ENCODE measurements around the gene S100PBP. TPM values are rescaled to one million over a fixed set of nuclear protein-coding genes. Genes with fewer than 3 reads are reported as not detected.

S100PBP gene
- total RNA-seq, 4 donors from 2014 or later, result 14.9 to 24.1 (median 18.6) TPM

DNA sequence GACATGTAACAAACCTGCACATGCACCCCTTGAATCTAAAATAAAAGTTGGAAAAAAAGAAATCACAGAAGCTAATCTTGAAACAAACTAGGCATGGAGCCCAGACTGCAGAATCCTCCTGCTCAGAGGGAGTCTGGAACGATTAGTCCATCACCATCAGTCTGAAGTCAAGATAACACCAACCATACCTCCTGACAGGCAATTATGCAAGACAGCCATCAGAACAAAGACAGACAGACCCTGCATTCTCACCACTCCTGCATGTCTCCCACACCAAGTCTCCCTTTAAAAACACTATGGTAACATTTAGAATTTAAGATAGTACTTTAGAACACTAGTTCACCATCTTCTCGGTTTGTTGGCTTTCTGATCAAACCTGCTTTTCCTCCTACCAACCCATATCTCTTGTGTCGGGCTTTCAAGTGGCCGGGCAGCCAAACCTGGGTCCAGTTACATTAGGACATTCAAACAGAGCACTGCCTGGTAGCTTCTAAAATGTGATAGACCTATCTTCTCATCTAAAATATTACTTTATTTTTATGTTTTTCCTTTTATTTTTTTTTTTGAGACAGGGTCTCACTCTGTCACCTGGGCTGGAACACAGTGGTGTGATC, 10.4 kb upstream of the S100PBP start:
- intact Hi-C loops (cut with DNase I), result no loop called here
- WGBS, result 77% methylated on average over 4 of the region's 4 CpGs
- H3K4me3 ChIP-seq, result no peak overlapping the region
- H3K4me1 ChIP-seq, result peaks cover 0 to 6% (median 1%) of the 10 kb centered on the region in 4 donors
- DNase-seq (ENCODE audit: extremely low spot score), result no peak
- no peak for TF ChIP-seq POLR2AphosphoS5 (IDR thresholded peaks at IDR 0.05)
- TF ChIP-seq, protein P1, sequence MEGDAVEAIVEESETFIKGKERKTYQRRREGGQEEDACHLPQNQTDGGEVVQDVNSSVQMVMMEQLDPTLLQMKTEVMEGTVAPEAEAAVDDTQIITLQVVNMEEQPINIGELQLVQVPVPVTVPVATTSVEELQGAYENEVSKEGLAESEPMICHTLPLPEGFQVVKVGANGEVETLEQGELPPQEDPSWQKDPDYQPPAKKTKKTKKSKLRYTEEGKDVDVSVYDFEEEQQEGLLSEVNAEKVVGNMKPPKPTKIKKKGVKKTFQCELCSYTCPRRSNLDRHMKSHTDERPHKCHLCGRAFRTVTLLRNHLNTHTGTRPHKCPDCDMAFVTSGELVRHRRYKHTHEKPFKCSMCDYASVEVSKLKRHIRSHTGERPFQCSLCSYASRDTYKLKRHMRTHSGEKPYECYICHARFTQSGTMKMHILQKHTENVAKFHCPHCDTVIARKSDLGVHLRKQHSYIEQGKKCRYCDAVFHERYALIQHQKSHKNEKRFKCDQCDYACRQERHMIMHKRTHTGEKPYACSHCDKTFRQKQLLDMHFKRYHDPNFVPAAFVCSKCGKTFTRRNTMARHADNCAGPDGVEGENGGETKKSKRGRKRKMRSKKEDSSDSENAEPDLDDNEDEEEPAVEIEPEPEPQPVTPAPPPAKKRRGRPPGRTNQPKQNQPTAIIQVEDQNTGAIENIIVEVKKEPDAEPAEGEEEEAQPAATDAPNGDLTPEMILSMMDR (IDR thresholded peaks at IDR 0.05), result no peak
- no peak for TF ChIP-seq POLR2A (IDR thresholded peaks at IDR 0.05; ENCODE audit: low read depth)
- no peak for TF ChIP-seq EP300 (IDR thresholded peaks at IDR 0.05)
- no peaks in the 10 kb centered on the region for H3K27me3 ChIP-seq
- peaks cover 29 to 83% (median 72%) of the 10 kb centered on the region in 4 donors for H3K36me3 ChIP-seq
- H3K27ac ChIP-seq (replicated peaks in 1 of 4), result no peak overlapping the region
- no peaks in the 10 kb centered on the region for H3K9me3 ChIP-seq

DNA sequence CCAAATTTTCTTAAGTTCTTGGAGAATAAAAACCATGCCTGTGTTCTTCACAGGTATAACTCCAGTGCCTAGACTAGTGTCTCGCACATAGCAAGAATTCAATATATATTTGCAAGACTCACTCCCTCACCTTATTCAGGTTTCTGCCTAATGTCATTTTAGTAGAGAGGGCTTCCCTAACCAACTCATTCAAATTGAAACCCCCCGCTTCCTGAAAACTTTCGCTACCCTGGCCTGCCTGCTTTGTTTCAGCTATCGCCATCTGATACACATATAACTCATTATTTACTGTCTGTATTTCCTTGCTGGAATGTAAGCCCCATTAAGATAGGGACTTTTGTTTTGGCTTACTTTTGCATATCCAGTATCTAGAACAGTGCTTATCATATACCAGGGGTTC, 8.9 kb upstream of the S100PBP start:
- Histone ChIP-seq H3K9me3 (no peaks in the 10 kb centered on the region), H3K36me3 (peaks cover 29 to 69% (median 60%) of the 10 kb centered on the region in 4 donors), H3K27me3 (no peaks in the 10 kb centered on the region), H3K4me1 (peaks cover 0 to 19% (median 8%) of the 10 kb centered on the region in 4 donors), H3K27ac (replicated peaks in 1 of 4) (no peak overlapping the region), H3K4me3 (no peak overlapping the region)
- DNase-seq (ENCODE audit: extremely low spot score), result no peak
- intact Hi-C loops (cut with DNase I), result no loop called here
- WGBS, result 97% methylated on average over 4 of the region's 4 CpGs
- no peak for TF ChIP-seq POLR2AphosphoS5 (IDR thresholded peaks at IDR 0.05)
- no peak for TF ChIP-seq POLR2A (IDR thresholded peaks at IDR 0.05; ENCODE audit: low read depth)
- no peak for TF ChIP-seq EP300 (IDR thresholded peaks at IDR 0.05)
- TF ChIP-seq, protein P1 (IDR thresholded peaks at IDR 0.05), result no peak

GRCh38 chr1:32810358-32810757, 7.1 kb upstream of the S100PBP start:
- peaks cover 8 to 37% (median 26%) of the 10 kb centered on the region in 4 donors for H3K4me1 ChIP-seq
- H3K36me3 ChIP-seq, result peaks cover 29 to 59% (median 55%) of the 10 kb centered on the region in 4 donors
- 83% methylated on average over 3 of the region's 5 CpGs for WGBS
- DNase-seq (ENCODE audit: extremely low spot score), result no peak
- no peak overlapping the region for H3K27ac ChIP-seq (replicated peaks in 1 of 4)
- H3K27me3 ChIP-seq, result no peaks in the 10 kb centered on the region
- intact Hi-C loops (cut with DNase I), result no loop called here
- H3K4me3 ChIP-seq, result no peak overlapping the region
- no peak for TF ChIP-seq POLR2A (IDR thresholded peaks at IDR 0.05; ENCODE audit: low read depth)
- no peak for TF ChIP-seq EP300 (IDR thresholded peaks at IDR 0.05)
- TF ChIP-seq, protein P1 (IDR thresholded peaks at IDR 0.05), result no peak
- H3K9me3 ChIP-seq, result no peaks in the 10 kb centered on the region

DNA sequence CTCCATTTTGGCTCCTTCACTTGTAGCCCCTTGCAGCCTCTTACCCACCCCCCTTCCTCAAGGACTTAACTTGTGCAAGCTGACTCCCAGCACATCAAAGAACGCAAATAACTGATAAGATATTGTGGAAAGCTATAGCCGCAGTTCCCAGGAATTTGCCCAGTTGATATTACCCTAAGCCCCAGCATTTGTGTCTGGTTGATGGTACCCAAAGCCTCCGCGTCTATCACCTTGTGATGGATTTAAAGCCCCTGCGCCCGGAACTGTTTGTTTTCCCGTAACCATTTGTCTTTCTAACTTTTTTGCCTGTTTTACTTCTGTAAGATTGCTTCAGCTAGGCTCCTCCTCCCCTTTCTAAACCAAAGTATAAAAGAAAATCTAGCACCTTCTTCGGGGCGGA, 6.2 kb upstream of the S100PBP start:
- intact Hi-C loops (cut with DNase I), result no loop called here

More for the DNA sequence above, 6.2 kb upstream of the S100PBP start:
- Histone ChIP-seq H3K27ac (replicated peaks in 1 of 4) (no peak overlapping the region), H3K36me3 (peaks cover 25 to 50% (median 46%) of the 10 kb centered on the region in 4 donors), H3K4me3 (no peak overlapping the region), H3K27me3 (no peaks in the 10 kb centered on the region), H3K9me3 (no peaks in the 10 kb centered on the region), H3K4me1 (peaks cover 17 to 46% (median 35%) of the 10 kb centered on the region in 4 donors)
- DNase-seq (ENCODE audit: extremely low spot score), result no peak
- TF ChIP-seq POLR2AphosphoS5 (IDR thresholded peaks at IDR 0.05), result no peak
- TF ChIP-seq POLR2A (IDR thresholded peaks at IDR 0.05; ENCODE audit: low read depth), result no peak
- TF ChIP-seq EP300 (IDR thresholded peaks at IDR 0.05), result no peak
- TF ChIP-seq, protein P1 (IDR thresholded peaks at IDR 0.05), result no peak
- WGBS, result 90% methylated on average over 9 of the region's 9 CpGs

All from esophagus muscularis mucosa (tissue), 4 donors.